ENCODE measurements around the gene RASSF4.

Gene RASSF4

DNA sequence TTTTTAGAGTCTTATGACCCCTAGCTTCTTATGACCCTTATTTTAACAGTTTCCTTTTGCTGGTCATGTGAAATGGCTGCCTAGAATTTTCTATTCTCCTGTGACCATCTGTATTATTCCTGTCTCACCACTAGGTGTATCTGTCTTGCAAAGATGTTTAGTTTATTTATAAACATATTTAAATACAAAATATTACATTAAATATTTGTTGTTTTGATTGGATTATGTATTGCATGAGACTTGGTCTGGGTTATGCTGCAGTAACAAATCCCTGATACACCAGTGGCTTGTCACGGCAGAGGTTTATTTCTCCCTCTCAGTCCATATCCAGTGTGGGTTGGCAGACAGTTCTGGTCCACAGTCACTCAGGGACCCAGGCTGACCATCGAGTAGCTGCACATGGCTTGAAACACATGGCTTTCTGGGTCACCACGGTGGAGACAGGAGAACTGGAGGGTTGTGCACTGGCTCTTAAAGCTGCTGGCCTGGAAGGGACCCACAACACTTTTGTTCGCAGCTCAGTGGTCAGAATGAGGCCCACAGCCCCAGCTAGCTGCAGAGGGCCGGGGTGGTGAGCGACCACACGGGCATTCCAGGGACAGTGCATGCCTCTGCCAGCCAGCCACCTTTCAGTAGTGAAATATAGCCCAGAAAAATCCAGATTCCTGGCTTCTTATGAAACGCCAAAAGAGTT, 7.4 kb downstream of the RASSF4 start:
- Histone ChIP-seq H3K4me2 (ENCODE audit: insufficient read depth, low read length, poor library complexity, severe bottlenecking) (no peak overlapping the region), H3K18ac (ENCODE audit: low read length) (peak overlapping the region; percentile 24), H2BK15ac (ENCODE audit: low read length) (no peak overlapping the region), H3K9me3 (replicated peaks in 1 of 2; ENCODE audit: control insufficient read depth in 2 of 2, insufficient read depth in 1 of 2, low read depth in 1 of 2, low read length in 2 of 2) (no peaks in the 10 kb centered on the region), H3K79me1 (ENCODE audit: low read depth, low read length) (no peaks in the 10 kb centered on the region), H3K9ac (ENCODE audit: low read depth, low read length, poor library complexity) (no peak overlapping the region), H4K91ac (ENCODE audit: low read depth, low read length, poor library complexity) (no peak overlapping the region), H2BK12ac (ENCODE audit: low read length) (no peak overlapping the region), H2BK5ac (ENCODE audit: low read length) (no peak overlapping the region), H3K14ac (ENCODE audit: low read length) (no peak overlapping the region), H2AFZ (ENCODE audit: low read length) (no peak overlapping the region), H2AK5ac (ENCODE audit: low read depth, low read length) (peak overlapping the region; percentile 10), H3K4ac (ENCODE audit: low read length) (no peak overlapping the region), H4K8ac (ENCODE audit: low read depth, low read length) (no peak overlapping the region), H3K27ac (replicated peaks; ENCODE audit: low read length) (no peak overlapping the region), H3K4me3 (ENCODE audit: low read length in 2 of 2) (no peak overlapping the region), H3K4me1 (ENCODE audit: control insufficient read depth in 2 of 2, insufficient read depth in 1 of 2, low read depth in 1 of 2, low read length in 2 of 2) (peaks cover 25 to 34% of the 10 kb centered on the region in 2 donors), H3K23ac (ENCODE audit: low read depth, low read length, poor library complexity) (no peak overlapping the region), H3K27me3 (ENCODE audit: control insufficient read depth in 3 of 3, insufficient read depth in 3 of 3, low read depth in 1 of 3, low read length in 3 of 3) (no peaks in the 10 kb centered on the region), H2BK120ac (ENCODE audit: low read depth, low read length) (no peak overlapping the region), H3K36me3 (replicated peaks in 1 of 2; ENCODE audit: control insufficient read depth in 2 of 2, insufficient read depth in 2 of 2, low read length in 2 of 2) (peaks cover 0 to 2% of the 10 kb centered on the region in 2 donors)
- DNase-seq (ENCODE audit: low spot score): no peak
- no CpG with 5 or more reads among the region's 8 CpGs for WGBS, 2 donors (ENCODE audit: extremely low coverage in 2 of 2, insufficient read length in 2 of 2, insufficient replicate concordance in 1 of 2)

DNA sequence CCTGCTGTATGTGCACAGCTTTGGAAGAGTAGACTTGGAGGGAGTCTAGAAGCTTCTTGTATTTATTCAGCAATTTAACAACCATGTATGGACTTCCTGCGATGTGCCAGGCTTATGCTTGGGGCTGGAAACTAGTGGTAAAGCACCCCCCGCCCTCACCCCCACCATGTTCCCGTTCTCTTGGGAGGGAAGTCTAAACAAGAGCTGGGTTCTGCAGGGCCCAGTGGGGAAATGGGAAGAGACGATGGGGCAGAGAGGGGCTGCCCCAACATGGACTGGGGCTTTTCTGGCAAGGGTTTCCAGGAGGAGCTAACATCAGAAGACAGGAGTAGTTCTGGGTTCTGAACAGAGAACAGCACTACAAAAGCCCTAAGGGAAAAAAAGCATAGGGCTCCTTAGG, 8.0 kb downstream of the RASSF4 start:
- Histone ChIP-seq H3K23ac (ENCODE audit: low read depth, low read length, poor library complexity) (no peak overlapping the region), H3K27me3 (ENCODE audit: control insufficient read depth in 3 of 3, insufficient read depth in 3 of 3, low read depth in 1 of 3, low read length in 3 of 3) (no peaks in the 10 kb centered on the region), H4K91ac (ENCODE audit: low read depth, low read length, poor library complexity) (no peak overlapping the region), H2BK120ac (ENCODE audit: low read depth, low read length) (no peak overlapping the region), H2AFZ (ENCODE audit: low read length) (no peak overlapping the region), H3K27ac (replicated peaks; ENCODE audit: low read length) (no peak overlapping the region), H3K14ac (ENCODE audit: low read length) (peak overlapping the region; percentile 25), H3K9me3 (replicated peaks in 1 of 2; ENCODE audit: control insufficient read depth in 2 of 2, insufficient read depth in 1 of 2, low read depth in 1 of 2, low read length in 2 of 2) (no peaks in the 10 kb centered on the region), H3K36me3 (replicated peaks in 1 of 2; ENCODE audit: control insufficient read depth in 2 of 2, insufficient read depth in 2 of 2, low read length in 2 of 2) (no peaks in the 10 kb centered on the region), H3K4me2 (ENCODE audit: insufficient read depth, low read length, poor library complexity, severe bottlenecking) (no peak overlapping the region), H3K4me3 (ENCODE audit: low read length in 2 of 2) (no peak overlapping the region), H2BK5ac (ENCODE audit: low read length) (no peak overlapping the region), H2AK5ac (ENCODE audit: low read depth, low read length) (no peak overlapping the region), H4K8ac (ENCODE audit: low read depth, low read length) (no peak overlapping the region), H3K4me1 (ENCODE audit: control insufficient read depth in 2 of 2, insufficient read depth in 1 of 2, low read depth in 1 of 2, low read length in 2 of 2) (peaks cover 21 to 32% of the 10 kb centered on the region in 2 donors), H2BK12ac (ENCODE audit: low read length) (no peak overlapping the region), H3K18ac (ENCODE audit: low read length) (no peak overlapping the region), H3K9ac (ENCODE audit: low read depth, low read length, poor library complexity) (no peak overlapping the region), H2BK15ac (ENCODE audit: low read length) (no peak overlapping the region), H3K4ac (ENCODE audit: low read length) (no peak overlapping the region), H3K79me1 (ENCODE audit: low read depth, low read length) (peaks cover 3% of the 10 kb centered on the region)
- no peak for DNase-seq (ENCODE audit: low spot score)
- WGBS, 2 donors (ENCODE audit: extremely low coverage in 2 of 2, insufficient read length in 2 of 2, insufficient replicate concordance in 1 of 2): no CpG with 5 or more reads among the region's 4 CpGs

DNA sequence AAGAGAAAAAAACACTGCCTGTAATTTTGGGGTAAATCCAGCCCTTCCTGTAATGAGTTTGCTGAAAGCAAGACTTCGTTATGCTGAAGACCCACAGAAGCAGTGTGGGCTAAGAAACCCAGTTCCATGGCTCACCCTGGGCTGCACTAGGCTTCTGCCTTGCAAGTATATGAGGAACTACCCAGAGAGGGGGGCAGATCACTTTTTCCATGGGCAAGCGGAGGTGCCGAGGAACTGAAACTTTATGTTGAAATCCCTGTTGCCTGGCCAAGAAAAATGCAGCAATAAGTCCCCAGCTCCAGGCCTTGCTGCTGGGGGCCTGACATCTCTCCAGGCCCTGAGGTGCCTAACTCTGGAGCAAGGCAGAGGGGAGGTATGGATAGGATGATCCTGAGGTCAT, 8.5 kb downstream of the RASSF4 start:
- Histone ChIP-seq H3K9ac (ENCODE audit: low read depth, low read length, poor library complexity) (no peak overlapping the region), H3K4ac (ENCODE audit: low read length) (no peak overlapping the region), H3K4me1 (ENCODE audit: control insufficient read depth in 2 of 2, insufficient read depth in 1 of 2, low read depth in 1 of 2, low read length in 2 of 2) (peaks cover 17 to 28% of the 10 kb centered on the region in 2 donors), H3K79me1 (ENCODE audit: low read depth, low read length) (peaks cover 5% of the 10 kb centered on the region), H2BK12ac (ENCODE audit: low read length) (no peak overlapping the region), H2BK15ac (ENCODE audit: low read length) (no peak overlapping the region), H4K91ac (ENCODE audit: low read depth, low read length, poor library complexity) (no peak overlapping the region), H3K36me3 (replicated peaks in 1 of 2; ENCODE audit: control insufficient read depth in 2 of 2, insufficient read depth in 2 of 2, low read length in 2 of 2) (no peaks in the 10 kb centered on the region), H3K23ac (ENCODE audit: low read depth, low read length, poor library complexity) (peak overlapping the region; percentile 16), H4K8ac (ENCODE audit: low read depth, low read length) (no peak overlapping the region), H3K14ac (ENCODE audit: low read length) (no peak overlapping the region), H3K18ac (ENCODE audit: low read length) (peak overlapping the region; percentile 72), H2AK5ac (ENCODE audit: low read depth, low read length) (peak overlapping the region; percentile 66), H2BK120ac (ENCODE audit: low read depth, low read length) (no peak overlapping the region), H2BK5ac (ENCODE audit: low read length) (peak overlapping the region; percentile 42), H3K4me3 (ENCODE audit: low read length in 2 of 2) (no peak overlapping the region), H3K27ac (replicated peaks; ENCODE audit: low read length) (no peak overlapping the region), H3K9me3 (replicated peaks in 1 of 2; ENCODE audit: control insufficient read depth in 2 of 2, insufficient read depth in 1 of 2, low read depth in 1 of 2, low read length in 2 of 2) (no peaks in the 10 kb centered on the region), H3K4me2 (ENCODE audit: insufficient read depth, low read length, poor library complexity, severe bottlenecking) (no peak overlapping the region), H2AFZ (ENCODE audit: low read length) (no peak overlapping the region), H3K27me3 (ENCODE audit: control insufficient read depth in 3 of 3, insufficient read depth in 3 of 3, low read depth in 1 of 3, low read length in 3 of 3) (no peaks in the 10 kb centered on the region)
- no CpG with 5 or more reads among the region's 3 CpGs for WGBS, 2 donors (ENCODE audit: extremely low coverage in 2 of 2, insufficient read length in 2 of 2, insufficient replicate concordance in 1 of 2)
- no peak for DNase-seq (ENCODE audit: low spot score)

DNA sequence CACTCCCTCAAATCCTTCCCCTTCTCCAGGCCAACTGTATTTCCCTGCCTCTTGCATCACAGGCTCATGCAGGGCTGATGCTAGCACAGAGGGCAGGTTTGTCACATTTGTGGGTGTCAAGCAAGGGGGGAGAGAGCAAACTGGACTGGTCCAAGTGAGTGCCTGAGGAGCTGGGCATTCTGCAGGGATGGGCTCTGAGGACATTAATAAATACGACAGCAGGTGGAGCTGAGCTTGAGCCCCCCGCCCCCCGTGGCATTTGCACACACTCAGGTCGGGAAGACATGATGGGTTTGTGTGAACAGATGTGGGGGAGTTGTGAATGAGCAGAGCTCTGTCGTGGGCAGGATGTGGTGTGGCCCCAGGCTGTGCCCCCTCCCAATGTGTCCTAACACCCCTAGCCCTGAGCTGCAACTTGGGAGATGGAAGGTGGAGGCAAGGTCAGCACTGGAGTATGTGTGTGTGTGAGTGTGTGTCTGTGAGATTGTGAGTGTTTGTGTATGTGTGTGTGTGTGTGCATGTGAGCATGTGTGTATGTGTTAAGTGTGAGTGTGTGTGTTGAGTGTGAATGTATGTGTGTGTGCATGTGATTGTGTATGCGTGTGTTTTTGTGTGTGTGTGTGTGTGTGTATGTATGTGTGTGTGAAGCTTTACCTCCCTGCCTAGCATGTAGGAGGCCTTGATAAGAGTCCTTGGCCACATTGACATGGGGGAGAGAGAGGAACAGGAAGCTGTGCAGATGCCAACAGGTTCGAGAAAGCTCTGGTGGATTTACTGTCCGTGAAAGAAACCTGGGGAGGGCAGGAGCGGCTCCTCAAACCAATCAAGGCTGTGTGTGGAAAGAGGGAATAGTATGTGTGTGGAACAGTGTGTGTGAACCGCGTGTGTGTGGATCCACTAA, 9.1 kb downstream of the RASSF4 start:
- Histone ChIP-seq H3K4me2 (ENCODE audit: insufficient read depth, low read length, poor library complexity, severe bottlenecking) (no peak overlapping the region), H2BK120ac (ENCODE audit: low read depth, low read length) (no peak overlapping the region), H3K27ac (replicated peaks; ENCODE audit: low read length) (no peak overlapping the region), H2BK12ac (ENCODE audit: low read length) (no peak overlapping the region), H3K9me3 (replicated peaks in 1 of 2; ENCODE audit: control insufficient read depth in 2 of 2, insufficient read depth in 1 of 2, low read depth in 1 of 2, low read length in 2 of 2) (no peaks in the 10 kb centered on the region), H3K36me3 (replicated peaks in 1 of 2; ENCODE audit: control insufficient read depth in 2 of 2, insufficient read depth in 2 of 2, low read length in 2 of 2) (no peaks in the 10 kb centered on the region), H4K8ac (ENCODE audit: low read depth, low read length) (no peak overlapping the region), H3K9ac (ENCODE audit: low read depth, low read length, poor library complexity) (no peak overlapping the region), H3K4me1 (ENCODE audit: control insufficient read depth in 2 of 2, insufficient read depth in 1 of 2, low read depth in 1 of 2, low read length in 2 of 2) (peaks cover 10 to 25% of the 10 kb centered on the region in 2 donors), H3K4me3 (ENCODE audit: low read length in 2 of 2) (peak overlapping the region in 1 of 2 donors; percentile 10), H3K4ac (ENCODE audit: low read length) (no peak overlapping the region), H2BK5ac (ENCODE audit: low read length) (peak overlapping the region; percentile 42), H3K79me1 (ENCODE audit: low read depth, low read length) (peaks cover 5% of the 10 kb centered on the region), H3K27me3 (ENCODE audit: control insufficient read depth in 3 of 3, insufficient read depth in 3 of 3, low read depth in 1 of 3, low read length in 3 of 3) (no peaks in the 10 kb centered on the region), H4K91ac (ENCODE audit: low read depth, low read length, poor library complexity) (no peak overlapping the region), H3K14ac (ENCODE audit: low read length) (no peak overlapping the region), H3K18ac (ENCODE audit: low read length) (peak overlapping the region; percentile 72), H3K23ac (ENCODE audit: low read depth, low read length, poor library complexity) (peak overlapping the region; percentile 16), H2AFZ (ENCODE audit: low read length) (no peak overlapping the region), H2BK15ac (ENCODE audit: low read length) (peak overlapping the region; percentile 78), H2AK5ac (ENCODE audit: low read depth, low read length) (peak overlapping the region; percentile 66)
- WGBS, 2 donors (ENCODE audit: extremely low coverage in 2 of 2, insufficient read length in 2 of 2, insufficient replicate concordance in 1 of 2): 88% methylated on average over 1 of the region's 11 CpGs; no CpG with 5 or more reads in 1 of the 2 donors
- DNase-seq (ENCODE audit: low spot score): no peak
